Activated CD8-positive, alpha-beta memory T cell treated with anti-CD3 and anti-CD28 coated beads, Interleukin-2, amount 50 U/mL, for 1 hour (primary cell): ENCODE data around the gene PTPRCAP.

Experiments used
- DNase-seq: peaks from one replicate; pipeline ENCODE4 v3.0.0-alpha.2; 2020; ENCODE audit errors: extremely low read depth

Gene PTPRCAP

DNA sequence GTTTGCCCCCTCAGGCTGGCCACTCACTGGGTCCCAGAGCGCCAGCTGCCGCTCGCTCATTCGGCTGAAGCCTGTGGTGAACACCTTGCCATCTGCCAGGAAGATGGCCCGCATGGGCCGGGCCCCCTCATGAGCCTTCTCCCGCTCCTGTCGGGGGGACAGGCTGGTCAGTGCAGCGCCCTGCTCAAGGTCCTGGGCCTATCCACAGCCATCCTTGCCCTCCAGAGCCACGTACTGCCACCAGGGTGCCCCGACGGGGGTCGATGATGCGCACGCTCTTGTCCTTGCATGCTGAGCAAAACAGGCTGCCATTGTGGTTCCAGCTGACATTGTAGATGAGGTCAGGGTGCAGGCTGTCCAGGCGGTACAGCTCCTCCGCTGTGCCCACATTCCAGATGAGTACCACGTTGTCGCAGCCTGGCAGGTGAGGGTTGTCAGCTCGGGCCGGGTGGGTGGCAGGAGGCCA, 3.6 kb upstream of the PTPRCAP start:
- DNase-seq: no peak

DNA sequence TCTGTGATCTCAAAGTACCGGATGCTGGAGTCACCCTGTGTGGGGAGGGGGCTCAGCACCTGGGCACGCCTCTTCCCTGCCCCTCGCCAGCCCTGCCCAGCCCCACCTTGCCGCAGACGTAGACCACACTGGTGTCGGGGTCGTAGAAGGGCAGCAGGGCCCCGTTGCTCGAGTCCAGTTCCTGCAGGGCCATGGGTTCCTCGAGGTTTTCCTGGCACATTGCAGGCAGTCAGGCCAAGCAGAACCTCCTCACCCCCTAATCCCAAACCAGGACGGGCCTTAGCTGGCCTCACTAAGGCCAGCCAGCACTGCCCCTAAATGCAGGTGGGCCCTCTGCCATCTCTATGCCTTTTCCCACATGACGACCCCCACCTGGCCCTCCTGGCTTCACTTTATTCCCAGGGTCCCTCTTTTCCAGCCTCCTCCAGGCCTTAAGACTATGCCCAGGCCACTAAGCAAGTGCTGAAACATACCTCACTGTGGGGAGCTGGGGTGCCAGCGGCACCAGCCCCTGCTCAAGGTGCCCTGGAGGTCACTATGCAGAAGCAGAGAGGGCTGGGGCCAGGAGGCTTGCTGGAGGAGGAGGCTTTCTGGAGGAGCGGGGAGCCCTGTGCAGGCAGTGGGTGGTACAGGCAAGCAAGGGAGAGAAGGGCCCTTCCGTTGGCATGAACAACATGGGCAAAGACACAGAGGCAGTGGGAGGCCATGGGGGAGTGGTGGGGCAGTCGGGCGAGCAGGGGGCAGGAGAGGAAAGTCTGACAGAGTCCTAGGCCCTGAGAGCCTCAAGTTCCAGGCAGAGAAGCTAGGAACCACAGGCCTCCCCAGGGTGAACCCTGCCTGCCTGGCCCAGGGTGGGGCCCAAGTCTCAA, 3.0 kb upstream of the PTPRCAP start:
- DNase-seq: no peak

DNA sequence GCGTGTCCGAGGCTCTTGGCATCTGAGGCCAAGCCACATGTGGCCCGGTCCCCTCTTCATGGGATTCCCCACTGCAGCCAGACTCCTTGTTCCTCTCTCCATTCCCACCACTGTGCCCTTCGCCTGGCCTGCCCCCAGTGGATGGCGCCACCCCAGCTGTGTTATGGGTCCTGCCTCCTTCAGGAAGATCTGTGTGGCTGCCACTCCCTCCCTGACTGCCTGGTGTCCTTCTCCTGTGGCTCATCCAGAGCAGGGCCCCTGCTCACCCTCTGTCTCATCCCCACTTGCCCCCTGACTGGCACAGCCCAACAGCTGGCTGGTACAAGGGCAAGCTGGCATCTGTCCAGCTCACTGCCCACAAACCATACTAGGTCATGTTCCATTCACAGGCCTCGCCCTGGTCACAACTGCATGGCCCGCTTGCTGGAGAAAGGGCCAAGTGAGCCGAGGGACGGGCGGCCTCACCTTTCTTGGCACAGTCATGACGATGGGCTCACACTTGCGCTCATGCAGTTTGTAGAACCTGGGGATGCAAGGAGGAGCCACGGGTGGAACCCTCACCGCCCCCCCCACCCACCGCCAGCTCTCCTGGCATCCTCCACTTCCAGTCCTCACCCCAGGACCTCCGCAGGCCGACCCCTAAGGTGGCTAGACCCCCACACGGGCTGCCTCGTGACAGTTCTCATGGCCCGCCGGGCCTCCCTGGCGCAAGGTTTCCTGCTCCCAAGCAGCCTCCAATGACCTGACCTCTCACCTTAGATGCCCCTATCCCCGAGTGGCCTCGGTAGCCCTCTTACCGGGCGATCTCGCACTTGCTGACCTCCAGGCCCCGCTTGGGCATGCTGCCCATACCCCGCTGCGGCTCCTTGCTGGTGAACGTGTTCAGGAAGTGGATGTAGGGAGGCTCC, 2.1 kb upstream of the PTPRCAP start:
- DNase-seq: no peak

DNA sequence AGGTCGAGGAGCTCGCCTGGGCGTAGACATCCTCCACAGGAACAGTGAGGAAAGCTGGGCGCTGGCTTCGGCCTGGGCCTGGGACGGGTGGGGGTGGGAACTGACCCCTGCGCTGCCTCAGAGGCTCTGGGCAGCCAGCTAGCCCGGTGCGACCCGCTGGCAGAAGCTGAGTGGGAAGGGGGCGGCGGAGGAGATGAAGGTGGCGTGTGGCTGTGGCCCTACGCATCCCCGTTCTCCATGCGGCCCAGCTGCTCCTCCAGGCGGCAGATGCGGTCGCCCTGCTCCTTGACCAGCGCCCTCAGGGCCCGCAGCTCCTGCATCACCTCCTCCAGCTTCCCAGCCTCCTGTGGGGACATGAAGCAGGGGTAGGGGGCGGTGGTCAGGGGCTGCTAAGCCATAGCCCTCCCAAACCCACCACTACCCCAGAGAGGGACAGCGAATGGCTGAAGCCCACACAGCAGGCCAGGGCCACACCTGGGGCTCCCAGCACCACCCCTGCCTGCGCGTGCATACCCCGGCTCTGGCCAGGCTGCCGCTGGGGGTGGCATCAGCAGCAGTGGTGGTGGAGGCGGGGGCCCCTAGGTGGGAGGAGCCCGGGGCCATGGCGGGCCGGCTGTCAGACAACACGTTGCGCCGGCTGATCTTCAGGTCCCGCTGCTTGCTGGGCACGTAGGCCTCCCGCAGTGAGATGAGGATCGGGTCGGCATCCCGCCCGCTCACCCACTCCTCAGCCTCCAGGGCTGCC, 848 bp upstream of the PTPRCAP start:
- no peak for DNase-seq

DNA sequence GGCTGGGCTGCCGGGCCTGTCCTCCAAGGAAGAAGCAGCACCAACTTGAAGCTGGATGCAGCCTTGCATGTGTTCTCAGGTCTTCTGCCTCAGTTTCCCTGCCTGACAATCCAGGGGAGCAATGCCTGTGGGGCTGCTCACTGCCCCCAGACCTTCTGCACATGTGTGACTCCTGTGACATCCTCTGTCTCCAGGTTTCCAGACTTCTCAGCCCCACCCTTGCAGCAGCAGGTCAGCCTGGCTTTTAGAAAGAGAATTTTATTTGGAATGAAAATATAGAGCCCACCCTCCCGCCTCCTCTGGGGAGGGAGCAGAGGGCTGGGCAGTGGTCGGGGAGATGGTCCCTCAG, 301 bp upstream of the PTPRCAP start:
- DNase-seq: no peak

DNA sequence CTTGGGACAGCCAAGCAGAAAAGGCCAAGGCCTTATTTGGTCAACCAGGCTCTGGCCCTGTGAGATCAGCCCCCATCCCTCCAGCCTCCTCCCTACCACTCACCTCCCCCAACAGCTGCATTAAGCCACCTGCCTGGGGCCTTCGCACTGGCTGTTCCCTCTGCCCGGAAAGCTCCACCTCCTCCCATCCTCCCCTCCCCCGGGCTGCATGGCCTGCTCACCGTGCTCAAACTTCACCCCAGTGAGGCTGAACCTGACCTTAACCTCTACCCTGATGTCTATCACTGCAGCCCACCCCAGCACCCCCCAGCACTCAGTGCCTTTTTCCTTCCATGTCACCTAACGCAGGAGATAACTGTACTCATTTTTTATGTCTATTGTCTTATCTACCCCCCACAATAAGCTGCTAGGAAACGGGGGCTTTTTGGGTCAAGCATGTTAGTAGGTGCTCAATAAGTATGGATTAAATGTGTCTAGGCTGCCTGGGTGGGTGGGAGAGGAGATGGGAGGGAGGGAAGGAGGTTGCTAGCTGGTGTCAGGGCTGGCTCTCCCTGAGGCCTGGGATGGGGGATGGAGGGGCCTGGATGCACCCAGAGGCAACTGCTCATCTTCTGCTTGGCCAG, 912 bp downstream of the PTPRCAP start:
- no peak for DNase-seq

DNA sequence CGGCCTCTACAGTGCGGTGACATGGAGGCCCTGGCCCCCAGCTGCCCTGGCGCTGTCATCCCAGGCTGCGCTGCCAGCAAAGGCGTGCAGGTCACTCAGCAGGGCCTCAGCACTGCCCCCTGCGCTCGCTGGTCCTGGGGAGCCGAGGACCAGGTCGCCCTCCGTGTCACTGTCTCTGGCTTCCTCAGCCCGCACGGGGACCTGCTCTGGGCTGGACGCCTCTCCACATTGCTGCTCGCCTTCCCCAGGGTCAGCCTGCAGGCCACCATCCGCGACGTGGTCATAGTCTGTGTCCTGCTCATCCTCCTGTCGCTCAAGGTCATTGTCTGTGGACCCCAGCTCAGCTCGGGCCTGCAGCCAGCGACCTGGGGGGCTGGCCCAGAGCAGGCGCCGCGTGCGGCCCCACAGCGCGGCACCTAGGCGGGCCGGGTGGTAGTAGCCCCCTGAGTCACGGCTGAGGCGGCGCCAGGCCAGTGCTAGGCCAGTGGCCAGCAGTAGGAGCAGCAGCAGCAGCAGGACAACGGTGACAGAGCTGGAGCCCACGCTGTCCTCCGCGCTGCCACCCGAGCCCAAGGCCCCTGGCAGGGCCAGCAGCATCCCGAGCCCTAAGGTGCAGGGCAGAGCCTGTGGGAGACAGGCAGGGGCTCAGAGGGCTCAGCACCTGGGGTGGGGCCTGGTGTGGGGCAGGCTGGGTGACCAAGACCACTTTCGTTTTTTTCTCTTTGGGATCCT, 1.6 kb downstream of the PTPRCAP start:
- DNase-seq: no peak

DNA sequence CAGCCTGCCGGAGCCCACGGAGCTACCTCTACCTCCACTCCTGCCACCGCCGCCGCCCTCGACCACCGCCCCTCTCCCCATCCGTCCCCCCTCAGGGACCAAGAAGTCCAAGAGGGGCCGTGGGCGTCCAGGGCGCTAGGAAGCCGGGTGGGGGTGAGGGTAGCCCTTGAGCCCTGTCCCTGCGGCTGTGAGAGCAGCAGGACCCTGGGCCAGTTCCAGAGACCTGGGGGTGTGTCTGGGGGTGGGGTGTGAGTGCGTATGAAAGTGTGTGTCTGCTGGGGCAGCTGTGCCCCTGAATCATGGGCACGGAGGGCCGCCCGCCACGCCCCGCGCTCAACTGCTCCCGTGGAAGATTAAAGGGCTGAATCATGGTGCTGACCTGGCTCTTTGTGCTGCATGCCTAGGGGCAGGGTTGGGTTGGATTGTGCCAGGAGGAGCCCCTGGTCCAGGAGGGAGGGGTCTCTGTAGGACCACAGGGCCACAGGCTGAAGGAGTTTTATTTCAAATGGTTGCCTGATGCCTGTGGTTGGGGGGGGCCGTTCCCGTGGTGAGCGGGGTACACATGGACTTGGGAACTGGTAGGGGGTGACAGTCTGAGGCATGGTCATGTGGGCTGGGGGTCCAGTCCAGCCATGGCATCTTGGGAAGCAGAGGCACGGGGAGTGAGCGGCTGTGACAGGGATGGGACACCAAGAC, 2.3 kb downstream of the PTPRCAP start:
- DNase-seq: no peak

DNA sequence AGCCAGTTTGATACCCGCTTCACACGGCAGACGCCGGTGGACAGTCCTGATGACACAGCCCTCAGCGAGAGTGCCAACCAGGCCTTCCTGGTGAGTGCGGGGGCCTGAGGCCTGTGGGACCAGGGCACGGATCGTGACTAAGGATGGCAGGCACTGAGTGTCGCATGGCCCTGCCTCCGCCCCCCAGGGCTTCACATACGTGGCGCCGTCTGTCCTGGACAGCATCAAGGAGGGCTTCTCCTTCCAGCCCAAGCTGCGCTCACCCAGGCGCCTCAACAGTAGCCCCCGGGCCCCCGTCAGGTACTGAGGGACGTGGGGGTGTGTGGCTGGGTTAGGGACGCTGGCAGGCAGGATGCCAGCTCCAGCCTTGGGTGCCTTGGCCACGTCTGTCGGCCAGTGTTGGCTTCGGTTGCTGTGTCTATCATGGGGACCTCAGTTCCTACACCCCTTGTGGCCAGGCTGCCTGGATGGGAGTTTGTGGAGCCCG, 3.0 kb downstream of the PTPRCAP start:
- no peak for DNase-seq

DNA sequence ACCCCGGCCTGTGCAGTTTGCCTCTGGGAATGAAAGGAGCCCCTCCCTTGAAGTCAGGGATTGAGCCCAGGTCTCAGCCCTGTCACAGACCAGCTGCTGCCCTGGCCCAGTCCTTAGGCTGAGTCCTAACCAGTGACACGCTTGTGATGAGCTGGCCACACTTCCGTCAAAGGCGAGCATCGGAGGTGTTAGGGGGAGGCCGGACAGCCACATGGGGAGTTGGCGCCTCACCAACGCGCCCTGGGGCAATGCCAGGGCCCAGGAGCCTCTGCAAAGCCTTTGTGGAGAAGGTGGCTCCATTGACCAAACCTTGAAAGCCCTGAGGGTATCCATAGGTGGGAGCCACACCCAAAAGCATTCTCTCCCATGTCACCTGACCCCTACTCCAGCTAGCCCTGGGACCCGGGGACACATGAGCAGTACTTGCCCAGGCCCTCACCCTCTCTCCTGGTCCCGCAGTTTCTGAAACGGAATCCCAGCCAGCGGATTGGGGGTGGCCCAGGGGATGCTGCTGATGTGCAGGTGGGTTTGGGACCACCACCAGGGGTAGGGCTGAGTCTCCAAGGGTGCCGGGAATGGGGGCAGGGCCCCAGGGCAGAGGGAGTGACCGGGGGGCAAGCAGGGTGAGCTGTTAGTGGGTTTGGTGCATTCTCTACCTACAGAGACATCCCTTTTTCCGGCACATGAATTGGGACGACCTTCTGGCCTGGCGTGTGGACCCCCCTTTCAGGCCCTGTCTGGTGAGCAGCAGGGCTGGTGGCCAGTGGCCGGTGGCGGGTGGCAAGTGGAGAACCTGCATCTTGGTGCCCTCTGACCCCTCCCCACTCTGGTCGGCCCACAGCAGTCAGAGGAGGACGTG, 3.7 kb downstream of the PTPRCAP start:
- no peak for DNase-seq

DNA sequence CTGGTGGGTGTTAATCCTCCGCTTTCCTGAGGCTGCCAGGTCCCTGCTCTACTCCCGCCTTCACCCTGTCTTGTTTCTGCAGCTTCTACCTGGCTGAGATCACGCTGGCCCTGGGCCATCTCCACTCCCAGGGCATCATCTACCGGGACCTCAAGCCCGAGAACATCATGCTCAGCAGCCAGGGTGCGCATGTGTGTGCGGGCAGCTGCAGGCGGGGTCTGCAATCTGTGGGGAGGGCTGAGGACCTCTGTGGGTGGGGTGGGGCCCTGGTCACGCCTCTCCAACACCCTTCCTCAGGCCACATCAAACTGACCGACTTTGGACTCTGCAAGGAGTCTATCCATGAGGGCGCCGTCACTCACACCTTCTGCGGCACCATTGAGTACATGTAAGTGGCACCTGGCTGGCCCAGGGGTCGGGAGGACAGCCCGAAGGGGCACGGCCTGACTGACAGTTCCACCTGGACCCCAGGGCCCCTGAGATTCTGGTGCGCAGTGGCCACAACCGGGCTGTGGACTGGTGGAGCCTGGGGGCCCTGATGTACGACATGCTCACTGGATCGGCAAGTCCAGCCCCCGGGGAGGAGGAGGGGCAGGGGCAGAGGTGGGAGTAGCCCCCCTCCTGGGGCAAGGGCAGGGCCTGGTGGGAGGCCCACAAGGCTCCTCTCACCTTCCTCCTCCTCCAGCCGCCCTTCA, 4.7 kb downstream of the PTPRCAP start:
- DNase-seq: no peak

DNA sequence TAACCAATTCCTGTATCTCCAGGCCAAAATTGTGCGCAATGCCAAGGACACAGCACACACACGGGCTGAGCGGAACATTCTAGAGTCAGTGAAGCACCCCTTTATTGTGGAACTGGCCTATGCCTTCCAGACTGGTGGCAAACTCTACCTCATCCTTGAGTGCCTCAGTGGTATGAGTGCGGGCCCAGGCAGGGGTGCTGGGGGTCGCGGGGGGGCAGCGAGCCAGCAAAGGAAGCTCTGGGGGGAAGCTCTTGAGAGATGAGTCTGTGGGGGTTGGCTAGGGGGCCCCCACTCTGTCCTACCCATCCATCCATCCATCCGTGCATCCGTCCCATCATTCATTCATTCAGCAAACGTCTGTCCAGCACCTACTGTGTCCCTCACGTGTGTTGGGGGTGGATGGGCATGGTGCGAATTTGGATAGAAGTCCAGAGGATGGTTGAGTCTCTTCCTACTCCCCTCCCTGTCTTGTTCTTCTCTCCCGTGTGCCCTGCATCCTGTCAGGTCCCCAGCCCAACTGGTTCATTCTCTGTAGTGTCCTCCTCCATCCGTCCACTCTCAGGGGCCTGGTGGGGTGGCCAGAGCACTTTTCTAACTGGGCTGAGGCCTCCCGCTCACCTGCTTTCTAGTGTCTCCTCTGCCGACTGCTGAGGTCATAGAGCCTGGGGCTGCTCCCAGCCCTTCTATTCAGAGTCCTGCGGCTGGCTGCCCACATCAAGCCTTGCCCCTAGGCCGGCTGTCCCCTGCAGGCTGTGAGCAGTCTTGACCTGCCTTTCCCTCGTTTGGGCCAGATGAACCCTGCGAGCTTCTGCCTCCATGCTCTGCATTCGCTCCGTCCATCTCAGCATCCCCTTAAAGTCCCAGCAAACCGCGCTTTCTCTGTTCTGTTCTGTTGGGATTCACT, 5.9 kb downstream of the PTPRCAP start:
- DNase-seq: no peak

DNA sequence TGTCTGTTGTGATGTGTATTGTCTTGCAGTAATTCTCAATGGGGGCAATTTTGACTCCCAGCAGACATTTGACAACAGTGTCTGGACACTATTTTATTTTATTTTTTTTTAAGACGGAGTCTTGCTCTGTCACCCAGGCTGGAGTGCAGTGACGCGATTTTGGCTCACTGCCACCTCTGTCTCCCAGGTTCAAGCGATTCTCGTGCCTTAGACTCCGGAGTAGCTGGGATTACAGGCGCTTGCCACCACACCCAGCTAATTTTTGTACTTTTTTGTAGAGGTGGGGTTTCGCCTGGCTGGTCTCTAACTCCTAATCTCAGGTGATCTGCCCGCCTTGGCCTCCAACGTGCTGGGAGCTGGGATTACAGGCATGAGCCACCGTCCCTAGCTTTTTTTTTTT, 7.8 kb downstream of the PTPRCAP start:
- no peak for DNase-seq

DNA sequence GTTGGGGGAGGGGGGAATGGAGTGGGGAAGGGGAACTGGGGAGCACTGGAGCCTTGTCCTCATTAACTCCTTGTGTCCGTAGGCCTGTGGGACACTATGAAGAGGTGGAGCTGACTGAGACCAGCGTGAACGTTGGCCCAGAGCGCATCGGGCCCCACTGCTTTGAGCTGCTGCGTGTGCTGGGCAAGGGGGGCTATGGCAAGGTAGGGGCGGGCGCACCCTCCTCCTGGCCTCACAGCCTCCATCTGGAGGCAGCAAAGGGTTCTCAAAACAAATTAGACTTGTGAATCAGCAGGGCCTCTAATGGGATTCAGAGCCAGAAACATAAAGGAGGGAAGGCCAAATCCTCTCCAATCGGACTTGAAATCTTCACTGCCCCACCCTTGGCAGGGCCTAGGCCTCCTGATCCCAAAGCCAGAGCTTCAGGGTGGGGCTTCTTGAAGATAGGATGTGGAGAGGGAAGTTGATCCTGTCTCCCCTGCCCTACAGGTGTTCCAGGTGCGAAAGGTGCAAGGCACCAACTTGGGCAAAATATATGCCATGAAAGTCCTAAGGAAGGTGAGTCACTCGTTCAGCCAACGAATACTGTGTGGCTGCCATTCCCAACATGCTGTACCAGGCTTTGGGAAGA, 8.3 kb downstream of the PTPRCAP start:
- DNase-seq: no peak

DNA sequence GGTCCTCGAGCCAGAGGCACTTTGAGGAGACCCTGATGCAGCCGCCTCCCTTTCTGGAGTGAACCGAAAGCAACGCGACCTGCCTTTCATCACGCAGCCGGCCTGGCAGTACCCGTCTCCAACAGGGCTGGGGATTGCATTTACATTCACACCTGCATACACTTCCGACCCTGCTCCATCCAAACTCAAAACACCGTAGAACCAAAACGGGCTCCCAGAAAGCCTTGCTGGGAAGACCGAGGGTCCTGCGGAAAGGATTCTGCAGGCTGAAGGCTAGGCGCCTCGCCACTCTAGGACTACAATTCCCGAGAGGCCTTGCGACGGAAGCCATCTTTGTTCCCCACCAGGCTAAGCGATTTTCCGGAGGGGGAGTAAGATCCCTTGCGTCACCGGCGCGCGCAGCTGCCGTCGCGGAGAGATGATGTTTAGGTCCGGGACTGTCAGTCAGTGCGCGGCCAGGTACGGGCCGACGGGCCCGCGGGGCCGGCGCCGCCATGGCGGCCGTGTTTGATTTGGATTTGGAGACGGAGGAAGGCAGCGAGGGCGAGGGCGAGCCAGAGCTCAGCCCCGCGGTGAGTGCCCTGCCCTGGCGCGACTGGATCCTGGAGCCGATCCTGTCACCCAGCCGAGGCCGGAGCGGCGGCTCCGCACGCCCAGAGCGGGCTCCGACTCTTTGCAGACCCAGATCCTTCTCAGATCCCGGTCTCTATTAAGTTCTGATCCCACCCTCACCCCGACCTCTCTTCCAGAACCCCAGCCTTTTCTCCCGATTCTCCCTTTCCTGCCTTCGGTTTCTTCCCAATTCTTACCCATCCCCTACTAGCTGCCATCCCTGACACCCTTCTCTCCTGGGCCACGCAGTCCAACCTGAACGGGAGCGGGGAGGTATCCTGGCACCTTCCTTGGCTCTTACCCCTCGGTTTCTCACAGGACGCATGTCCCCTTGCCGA, 9.2 kb downstream of the PTPRCAP start, which contains the start of gene RPS6KB2:
TSS of gene RPS6KB2 (plus strand) at position 443 of the 950 bp plus-strand sequence. CDS start at position 495, 52 bp downstream.
- peak; percentile 93 for DNase-seq
